GM23248 (cell line): ENCODE measurements around the gene DGKA. TPM values are rescaled to one million over a fixed set of nuclear protein-coding genes. Genes with fewer than 3 reads are reported as not detected.
A peak's percentile ranks its signal among the peaks of the same experiment; 100 is the strongest.

Experiments
- DNase-seq: peaks from one replicate; pipeline ENCODE4 v3.0.0-alpha.2; 2015
- H2AFZ ChIP-seq: fragments of 200-600 bp; sonication (generic); 2 replicates; pipeline ENCODE4 v1.6.1; 2016; ENCODE audit warnings: antibody characterized with exemption
- H3F3A ChIP-seq: fragments of 200-600 bp; sonication (generic); 2 replicates; pipeline ENCODE4 v1.6.1; 2016; ENCODE audit warnings: mild to moderate bottlenecking, antibody characterized with exemption, mixed run types; ENCODE audit not compliant: insufficient read depth
- H3K27ac ChIP-seq: fragments of 200-600 bp; sonication (generic); 2 replicates; pipeline ENCODE4 v1.5.1; 2016; ENCODE audit warnings: mild to moderate bottlenecking
- H3K27me3 ChIP-seq: fragments of 200-600 bp; sonication (generic); replicated peaks from 2 replicates; pipeline ENCODE4 v1.6.1; 2016; ENCODE audit warnings: mild to moderate bottlenecking; ENCODE audit not compliant: insufficient read depth
- H3K36me3 ChIP-seq: fragments of 200-600 bp; sonication (generic); 2 replicates; pipeline ENCODE4 v1.6.1; 2016; ENCODE audit warnings: low read depth, mild to moderate bottlenecking
- H3K4me1 ChIP-seq: fragments of 200-600 bp; sonication (generic); 2 replicates; pipeline ENCODE4 v1.6.1; 2016; ENCODE audit warnings: mild to moderate bottlenecking; ENCODE audit not compliant: insufficient read depth
- H3K4me2 ChIP-seq: fragments of 200-600 bp; sonication (generic); one replicate; pipeline ENCODE4 v1.6.1; 2016; ENCODE audit warnings: mild to moderate bottlenecking; ENCODE audit not compliant: unreplicated experiment
- H3K4me3 ChIP-seq: fragments of 200-600 bp; sonication (generic); 2 replicates; pipeline ENCODE4 v1.5.1; 2016; ENCODE audit warnings: mild to moderate bottlenecking
- H3K79me2 ChIP-seq: fragments of 200-600 bp; sonication (generic); 2 replicates; pipeline ENCODE4 v1.6.1; 2016; ENCODE audit warnings: mild to moderate bottlenecking; ENCODE audit not compliant: insufficient read depth
- H3K9ac ChIP-seq: fragments of 200-600 bp; sonication (generic); 2 replicates; pipeline ENCODE4 v1.6.1; 2016; ENCODE audit warnings: mild to moderate bottlenecking
- H3K9me2 ChIP-seq: fragments of 200-600 bp; sonication (generic); 2 replicates; pipeline ENCODE4 v1.6.1; 2016; ENCODE audit warnings: mixed run types, mild to moderate bottlenecking, moderate library complexity; ENCODE audit not compliant: insufficient read depth
- H3K9me3 ChIP-seq: fragments of 200-600 bp; sonication (generic); one replicate; pipeline ENCODE4 v1.6.1; 2017; ENCODE audit warnings: low read depth
- H4K20me1 ChIP-seq: fragments of 200-600 bp; sonication (generic); 2 replicates; pipeline ENCODE4 v1.6.0; 2016; ENCODE audit not compliant: insufficient read depth
- EZH2 ChIP-seq: fragments of 200-600 bp; sonication (generic); IDR thresholded peaks from 2 replicates; pipeline ENCODE4 v1.6.1; 2018; ENCODE audit warnings: antibody characterized with exemption, mild to moderate bottlenecking; ENCODE audit not compliant: insufficient read depth, poor library complexity, severe bottlenecking
- EZH2phosphoT487 ChIP-seq: fragments of 200-600 bp; sonication (generic); IDR thresholded peaks from 2 replicates; pipeline ENCODE4 v1.6.1; 2018; ENCODE audit warnings: antibody characterized with exemption, moderate library complexity, mild to moderate bottlenecking, low read depth; ENCODE audit not compliant: insufficient read depth
- WGBS, 2 experiments: methylation state at CpG; one replicate each; pipeline ENCODE4 v1.1.6; 2015 to 2017; ENCODE audit warnings: low lambda C conversion rate in 2 of 2, low coverage in 1 of 2; ENCODE audit errors: missing lambda C conversion rate in 2 of 2; 5-methylcytosine and 5-hydroxymethylcytosine counted together
- in situ Hi-C: fragments of 300-500 bp; cut with MboI; formaldehyde crosslinking; loops from 2 replicates; pipeline ENCODE4 v1.15.0; 2020
- polyA plus RNA-seq: library from polyadenylated mRNA; unstranded; fragments of >200 nt; fragmentation: Nextera tagmentation; extraction: Ambion mirVana; gene quantifications from 2 replicates; pipeline ENCODE4 v1.2.1, GENCODE V29; 2016
- total RNA-seq: library from RNA; depleted of rRNA; stranded (reverse); fragments of >200 nt; shearing (Covaris generic); gene quantifications from 2 replicates; pipeline ENCODE4 v1.2.3, GENCODE V29; 2014

Gene DGKA
- total and polyA plus RNA-seq, 2 experiments from 2014 or later = 67.7 to 116 TPM

DNA sequence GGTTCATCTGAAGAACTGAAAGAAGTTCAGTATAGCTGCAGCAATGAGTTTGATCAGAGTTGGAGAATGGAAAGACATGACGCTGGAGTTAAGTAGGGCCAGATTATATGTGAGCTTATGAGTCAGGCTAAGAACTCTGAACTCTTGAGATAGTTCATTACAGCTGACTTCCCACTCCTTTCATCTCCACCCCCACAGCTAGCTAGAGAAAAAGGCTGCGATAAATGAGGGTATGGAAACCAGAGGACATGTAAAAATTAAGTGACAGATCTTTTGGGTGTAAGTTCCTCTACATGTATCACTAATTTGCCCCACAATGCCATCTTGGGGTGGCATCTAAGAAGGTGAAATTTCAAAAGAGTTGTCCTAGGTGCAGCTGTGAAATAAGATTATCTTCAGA lies 31.9 kb upstream of the DGKA start:
- DNase-seq = peak; percentile 70
- no peaks in the 10 kb centered on the region for H3K9me3 ChIP-seq
- TF ChIP-seq EZH2 (no peak), EZH2phosphoT487 (no peak)
- H3K27me3 ChIP-seq = no peaks in the 10 kb centered on the region
- peak overlapping the region; percentile 42 for H3K27ac ChIP-seq
- no peaks in the 10 kb centered on the region; the same call in 1 of the 2 replicates for H3K36me3 ChIP-seq
- no peak overlapping the region for H3K9ac ChIP-seq
- in situ Hi-C loops = no loop called here
- no peak overlapping the region for H2AFZ ChIP-seq
- peaks cover 7% of the 10 kb centered on the region; the same call in 1 of the 2 replicates for H3K4me1 ChIP-seq
- H3K79me2 ChIP-seq = peaks cover 8% of the 10 kb centered on the region
- WGBS, 2 experiments = 41 to 53% methylated on average over 2 of the region's 2 CpGs
- no peak overlapping the region for H3K4me3 ChIP-seq
- no peaks in the 10 kb centered on the region for H3K9me2 ChIP-seq
- no peak overlapping the region for H3K4me2 ChIP-seq
- no peaks in the 10 kb centered on the region for H3F3A ChIP-seq
- no peaks in the 10 kb centered on the region for H4K20me1 ChIP-seq

DNA sequence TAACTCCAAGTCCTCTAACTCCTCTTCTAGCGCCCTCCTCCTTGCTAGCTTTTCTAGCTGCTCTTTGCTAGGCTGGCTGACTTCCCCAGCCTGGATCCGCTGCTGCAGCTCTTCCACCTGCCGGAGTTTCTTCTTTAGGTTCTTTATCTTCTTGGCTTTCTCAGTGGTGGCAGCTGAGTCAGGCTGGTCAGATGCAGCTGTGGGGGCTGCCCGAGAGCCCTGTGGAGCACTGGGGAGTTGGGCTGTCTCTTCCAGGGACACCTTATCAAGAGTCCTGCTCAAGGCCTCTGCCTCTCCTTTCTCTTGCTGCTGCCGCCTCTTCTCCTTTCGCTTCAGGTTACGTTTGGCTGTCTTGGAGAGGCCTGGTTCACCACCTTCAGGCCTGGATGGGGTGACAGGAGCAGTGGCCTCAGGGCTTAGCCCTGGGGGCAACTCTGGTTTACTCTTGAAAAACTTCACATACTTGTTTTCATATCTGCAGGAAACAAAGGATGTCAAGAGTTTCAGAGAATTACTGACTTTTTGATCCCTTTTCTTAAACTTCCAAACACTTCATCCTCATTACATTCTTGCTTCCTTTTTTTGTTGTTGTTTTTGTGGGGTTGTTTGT lies 29.0 kb upstream of the DGKA start:
- H3K79me2 ChIP-seq = peaks cover 18% of the 10 kb centered on the region
- no peak overlapping the region for H3K9ac ChIP-seq
- H3K36me3 ChIP-seq = no peaks in the 10 kb centered on the region; the same call in 1 of the 2 replicates
- H2AFZ ChIP-seq = no peak overlapping the region
- no peak overlapping the region for H3K4me2 ChIP-seq
- no peak overlapping the region for H3K27ac ChIP-seq
- H3K4me3 ChIP-seq = no peak overlapping the region
- in situ Hi-C loops = no loop called here
- 97 to 99% methylated on average over 7 of the region's 7 CpGs for WGBS, 2 experiments
- no peaks in the 10 kb centered on the region for H3K9me3 ChIP-seq
- peaks cover 13% of the 10 kb centered on the region; the same call in 1 of the 2 replicates for H3K4me1 ChIP-seq
- no peak for TF ChIP-seq EZH2phosphoT487
- TF ChIP-seq EZH2 = no peak
- no peaks in the 10 kb centered on the region for H3K27me3 ChIP-seq
- no peaks in the 10 kb centered on the region for H3K9me2 ChIP-seq
- no peak for DNase-seq
- H3F3A ChIP-seq = 0 out of 2 replicates have a peak, but pooled peaks cover 5% of the 10 kb centered on the region
- H4K20me1 ChIP-seq = no peaks in the 10 kb centered on the region

DNA sequence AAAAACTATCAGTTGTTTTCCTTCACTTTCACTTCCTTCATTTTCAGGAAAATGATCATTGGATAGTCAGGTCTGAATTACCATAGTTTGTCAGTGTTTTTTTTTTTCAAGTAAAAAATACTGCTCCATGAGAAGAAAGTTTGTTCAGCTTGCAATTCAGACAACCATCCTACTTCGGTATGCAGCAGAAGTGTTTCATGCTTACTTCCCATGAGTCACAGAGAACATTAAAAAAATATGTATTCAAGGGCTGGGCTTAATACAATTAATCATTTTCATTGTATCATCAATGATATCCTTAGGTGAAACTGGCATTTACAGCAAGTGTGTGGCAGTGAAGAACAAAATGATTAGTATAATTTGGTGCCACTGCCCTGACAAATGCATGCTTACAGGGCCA lies 24.9 kb upstream of the DGKA start:
- WGBS, 2 experiments = 3 to 22% methylated on average over 1 of the region's 1 CpG
- Histone ChIP-seq H3K27ac (peak overlapping the region; percentile 20; the same call in 1 of the 2 replicates), H3K4me3 (0 out of 2 replicates have a peak overlapping the region, but pooled peaks have one; percentile 2), H3K4me2 (peak overlapping the region; percentile 10), H3K36me3 (no peaks in the 10 kb centered on the region; the same call in 1 of the 2 replicates), H3K4me1 (peaks cover 19% of the 10 kb centered on the region), H4K20me1 (no peaks in the 10 kb centered on the region), H3K9ac (no peak overlapping the region), H3K27me3 (no peaks in the 10 kb centered on the region), H3K9me3 (no peaks in the 10 kb centered on the region), H3K9me2 (no peaks in the 10 kb centered on the region), H2AFZ (no peak overlapping the region), H3K79me2 (peaks cover 35% of the 10 kb centered on the region), H3F3A (peaks cover 21% of the 10 kb centered on the region)
- TF ChIP-seq EZH2phosphoT487 = no peak
- TF ChIP-seq EZH2 = no peak
- in situ Hi-C loops = no loop called here
- peak; percentile 75 for DNase-seq

DNA sequence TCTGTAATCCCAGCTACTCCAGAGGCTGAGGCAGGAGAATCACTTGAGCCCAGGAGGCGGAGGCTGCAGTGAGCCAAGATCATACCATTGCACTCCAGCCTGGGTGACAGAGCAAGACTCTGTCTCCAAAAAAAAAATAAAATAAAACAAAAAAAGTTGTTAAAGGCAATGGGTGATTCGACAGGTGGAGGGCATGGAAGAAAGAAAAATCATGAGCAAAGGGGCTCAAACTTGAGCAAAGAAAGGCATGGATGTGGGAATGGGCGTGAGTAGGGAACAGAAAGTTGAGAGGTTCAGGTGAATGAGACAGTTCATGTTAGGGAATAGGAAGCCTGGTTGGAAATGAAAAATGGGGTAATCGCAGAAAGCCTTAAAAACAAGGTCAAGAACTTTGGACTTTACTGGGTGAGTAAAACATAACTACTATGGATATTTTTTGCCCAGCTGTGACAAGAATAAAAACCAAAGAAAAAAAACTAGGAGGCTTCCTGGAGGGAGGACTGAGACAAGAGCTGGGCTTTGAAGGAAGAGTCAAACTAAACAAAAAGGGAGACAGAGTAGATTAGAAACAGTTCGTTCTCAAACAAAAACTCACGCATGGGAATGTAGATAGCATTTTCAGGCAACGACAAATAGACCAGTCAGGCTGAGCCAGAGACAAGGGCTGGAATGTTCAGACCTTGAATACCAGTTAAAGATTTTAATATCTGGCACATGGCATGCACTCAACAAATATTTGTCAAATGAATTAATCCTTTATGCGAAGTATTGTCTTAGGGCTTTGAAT lies 22.0 kb upstream of the DGKA start:
- H3K4me2 ChIP-seq = peak overlapping the region; percentile 12
- H4K20me1 ChIP-seq = no peaks in the 10 kb centered on the region
- H3K9me2 ChIP-seq = no peaks in the 10 kb centered on the region
- peak overlapping the region; percentile 43; the same call in 1 of the 2 replicates for H2AFZ ChIP-seq
- in situ Hi-C loops = no loop called here
- TF ChIP-seq EZH2 (no peak), EZH2phosphoT487 (no peak)
- H3F3A ChIP-seq = peaks cover 21% of the 10 kb centered on the region
- H3K79me2 ChIP-seq = peaks cover 56% of the 10 kb centered on the region
- WGBS, 2 experiments = 51 to 52% methylated on average over 8 of the region's 8 CpGs
- DNase-seq = peak; percentile 61
- H3K9ac ChIP-seq = peak overlapping the region; percentile 32
- H3K36me3 ChIP-seq = peaks cover 5% of the 10 kb centered on the region
- peak overlapping the region; percentile 25; the same call in 1 of the 2 replicates for H3K4me3 ChIP-seq
- H3K9me3 ChIP-seq = no peaks in the 10 kb centered on the region
- H3K27ac ChIP-seq = peak overlapping the region; percentile 67
- no peaks in the 10 kb centered on the region for H3K27me3 ChIP-seq
- peaks cover 19% of the 10 kb centered on the region for H3K4me1 ChIP-seq
